Measurements from ENCODE around the gene MSRB1.

GRCh38 chr16:1895068-1895467, 47.9 kb downstream of the MSRB1 start:
- TF ChIP-seq POLR2A (IDR thresholded peaks at IDR 0.05) (no peak), CTCF (IDR thresholded peaks at IDR 0.05) (no peak)
